HFFc6 (cell line): Measurements from ENCODE around the gene TMEM258. TPM values are rescaled to one million over a fixed set of nuclear protein-coding genes. Genes with fewer than 3 reads are reported as not detected.

Experiments used
- DNase-seq: peaks from one replicate; pipeline ENCODE4 v3.0.0-alpha.2; 2018
- H3K27ac Mint-ChIP-seq: 2 replicates; pipeline ENCODE4 v1.8.0; 2020; ENCODE audit warnings: mild to moderate bottlenecking, mixed read lengths
- H3K27me3 Mint-ChIP-seq: 2 replicates; pipeline ENCODE4 v1.8.0; 2021; ENCODE audit warnings: mild to moderate bottlenecking, moderate library complexity, mixed read lengths; ENCODE audit not compliant: insufficient read depth
- H3K36me3 Mint-ChIP-seq: 2 replicates; pipeline ENCODE4 v1.8.0; 2021; ENCODE audit warnings: low read depth, mixed read lengths
- H3K4me1 Mint-ChIP-seq: 2 replicates; pipeline ENCODE4 v1.8.0; 2020; ENCODE audit warnings: low read depth, mixed read lengths
- H3K4me3 Mint-ChIP-seq: 2 replicates; pipeline ENCODE4 v1.8.0; 2020; ENCODE audit warnings: mild to moderate bottlenecking, moderate library complexity, mixed read lengths
- H3K9me3 Mint-ChIP-seq: 2 replicates; pipeline ENCODE4 v1.8.0; 2020; ENCODE audit warnings: mild to moderate bottlenecking, mixed read lengths
- CTCF ChIP-seq: fragments of 200-600 bp; sonication (generic); IDR thresholded peaks from 2 replicates; pipeline ENCODE4 v1.5.0; 2021; ENCODE audit warnings: antibody characterized with exemption, mild to moderate bottlenecking
- total RNA-seq, 6 experiments: library from RNA; stranded (reverse); fragmentation: NEBNext Ultra II Directional; extraction: Animal tissue kit (Norgen Biotek cat#: 25700); gene quantifications; 2 replicates in 1 of 6; 3 replicates in 5 of 6; pipeline ENCODE4 v1.2.3, GENCODE V29; 2021

The TMEM258 gene
- total RNA-seq, 6 experiments from 2014 or later: 134 to 173 (median 145) TPM

GRCh38 chr11:61783717-61784505 is 8.5 kb downstream of the TMEM258 start:
- no peak overlapping the region for H3K4me3 Mint-ChIP-seq
- TF ChIP-seq CTCF: no peak
- no peak for DNase-seq
- H3K36me3 Mint-ChIP-seq: no peaks in the 10 kb centered on the region
- no peak overlapping the region for H3K27ac Mint-ChIP-seq
- H3K4me1 Mint-ChIP-seq: peaks cover 8% of the 10 kb centered on the region
- H3K27me3 Mint-ChIP-seq: peaks cover 4% of the 10 kb centered on the region
- H3K9me3 Mint-ChIP-seq: no peaks in the 10 kb centered on the region

- Mint-ChIP-seq H3K4me3 (no peak overlapping the region), H3K36me3 (no peaks in the 10 kb centered on the region), H3K4me1 (peaks cover 8% of the 10 kb centered on the region), H3K27ac (no peak overlapping the region), H3K27me3 (peaks cover 6% of the 10 kb centered on the region), H3K9me3 (no peaks in the 10 kb centered on the region)
- TF ChIP-seq CTCF: no peak
- no peak for DNase-seq
Observed at GRCh38 chr11:61782841-61783240, 9.6 kb downstream of the TMEM258 start.

GRCh38 chr11:61782299-61782698 is 10.1 kb downstream of the TMEM258 start:
- no peaks in the 10 kb centered on the region for H3K36me3 Mint-ChIP-seq
- no peak for TF ChIP-seq CTCF
- H3K4me1 Mint-ChIP-seq: peaks cover 8% of the 10 kb centered on the region
- no peak for DNase-seq
- H3K9me3 Mint-ChIP-seq: no peaks in the 10 kb centered on the region
- no peak overlapping the region for H3K27ac Mint-ChIP-seq
- peaks cover 6% of the 10 kb centered on the region for H3K27me3 Mint-ChIP-seq
- H3K4me3 Mint-ChIP-seq: no peak overlapping the region

GRCh38 chr11:61781585-61781984 is 10.8 kb downstream of the TMEM258 start:
- no peaks in the 10 kb centered on the region for H3K9me3 Mint-ChIP-seq
- no peak for TF ChIP-seq CTCF
- no peak for DNase-seq
- H3K36me3 Mint-ChIP-seq: no peaks in the 10 kb centered on the region
- H3K4me1 Mint-ChIP-seq: peaks cover 8% of the 10 kb centered on the region
- no peak overlapping the region for H3K27ac Mint-ChIP-seq
- no peak overlapping the region for H3K4me3 Mint-ChIP-seq
- H3K27me3 Mint-ChIP-seq: peaks cover 7% of the 10 kb centered on the region

- peaks cover 8% of the 10 kb centered on the region for H3K27me3 Mint-ChIP-seq
- H3K9me3 Mint-ChIP-seq: no peaks in the 10 kb centered on the region
- no peak overlapping the region for H3K4me3 Mint-ChIP-seq
- DNase-seq: no peak
- H3K27ac Mint-ChIP-seq: no peak overlapping the region
- H3K36me3 Mint-ChIP-seq: no peaks in the 10 kb centered on the region
- no peak for TF ChIP-seq CTCF
- H3K4me1 Mint-ChIP-seq: peaks cover 8% of the 10 kb centered on the region
Observed at GRCh38 chr11:61780581-61781162, 11.7 kb downstream of the TMEM258 start.
